ENCODE data around the gene ZNF548.
A peak's percentile ranks its signal among the peaks of the same experiment; 100 is the strongest.
"Not testable (repeated sequence)": the region's sequence is repeated elsewhere in the genome, so short reads cannot be mapped to it uniquely, and the experiment has no call there.

ZNF548 gene

GRCh38 chr19:57357406-57357805, 32.2 kb upstream of the ZNF548 start:
- FAIRE-seq: no peak
- TF ChIP-seq, protein P1, sequence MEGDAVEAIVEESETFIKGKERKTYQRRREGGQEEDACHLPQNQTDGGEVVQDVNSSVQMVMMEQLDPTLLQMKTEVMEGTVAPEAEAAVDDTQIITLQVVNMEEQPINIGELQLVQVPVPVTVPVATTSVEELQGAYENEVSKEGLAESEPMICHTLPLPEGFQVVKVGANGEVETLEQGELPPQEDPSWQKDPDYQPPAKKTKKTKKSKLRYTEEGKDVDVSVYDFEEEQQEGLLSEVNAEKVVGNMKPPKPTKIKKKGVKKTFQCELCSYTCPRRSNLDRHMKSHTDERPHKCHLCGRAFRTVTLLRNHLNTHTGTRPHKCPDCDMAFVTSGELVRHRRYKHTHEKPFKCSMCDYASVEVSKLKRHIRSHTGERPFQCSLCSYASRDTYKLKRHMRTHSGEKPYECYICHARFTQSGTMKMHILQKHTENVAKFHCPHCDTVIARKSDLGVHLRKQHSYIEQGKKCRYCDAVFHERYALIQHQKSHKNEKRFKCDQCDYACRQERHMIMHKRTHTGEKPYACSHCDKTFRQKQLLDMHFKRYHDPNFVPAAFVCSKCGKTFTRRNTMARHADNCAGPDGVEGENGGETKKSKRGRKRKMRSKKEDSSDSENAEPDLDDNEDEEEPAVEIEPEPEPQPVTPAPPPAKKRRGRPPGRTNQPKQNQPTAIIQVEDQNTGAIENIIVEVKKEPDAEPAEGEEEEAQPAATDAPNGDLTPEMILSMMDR (IDR thresholded peaks at IDR 0.05; ENCODE audit: insufficient read depth, missing control alignments): no peak
- no peak for DNase-seq (ENCODE audit: insufficient read length, low spot score)

DNA sequence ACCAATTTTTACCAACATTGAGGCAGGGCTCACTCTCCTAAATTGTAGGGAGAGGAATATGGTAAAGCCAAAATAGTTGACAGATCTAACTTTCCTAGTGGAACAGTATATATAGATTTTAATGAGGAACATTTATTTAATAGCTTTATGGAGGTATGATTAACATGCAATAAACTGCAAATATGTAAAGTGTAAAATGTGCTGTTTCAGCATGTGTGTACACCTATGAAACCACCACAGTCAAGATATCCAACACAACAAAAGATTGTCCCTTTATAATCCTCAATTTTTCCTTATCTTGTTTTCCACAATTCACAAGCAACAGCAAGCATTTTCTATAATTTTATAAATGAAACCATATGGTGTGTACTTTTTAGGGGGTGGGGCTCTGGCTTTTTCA, 30.4 kb upstream of the ZNF548 start:
- TF ChIP-seq, protein P1 (IDR thresholded peaks at IDR 0.05; ENCODE audit: insufficient read depth, missing control alignments): no peak
- DNase-seq (ENCODE audit: insufficient read length, low spot score) (no peak), FAIRE-seq (no peak)

DNA sequence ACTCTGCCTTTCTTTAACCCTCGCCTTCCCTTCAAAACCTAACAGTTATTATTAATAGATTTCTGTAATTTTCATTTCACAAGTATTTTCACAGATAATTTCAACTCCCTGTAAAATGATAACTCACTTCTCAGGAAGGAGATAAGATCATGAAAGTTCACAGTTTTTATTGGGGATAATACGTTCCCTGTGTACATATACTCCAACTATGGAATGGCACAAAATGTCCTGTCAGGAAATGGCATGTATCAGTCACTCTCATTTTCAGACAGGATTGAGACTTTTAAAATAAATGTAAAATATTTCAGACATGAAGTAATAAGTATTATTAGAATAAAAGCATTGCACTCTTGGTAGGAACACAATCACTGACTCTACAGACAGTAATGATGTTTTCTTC, 27.2 kb upstream of the ZNF548 start:
- DNase-seq (ENCODE audit: insufficient read length, low spot score) (no peak), FAIRE-seq (peak; percentile 56)
- TF ChIP-seq, protein P1 (IDR thresholded peaks at IDR 0.05; ENCODE audit: insufficient read depth, missing control alignments): no peak

GRCh38 chr19:57362997-57363687, 26.5 kb upstream of the ZNF548 start, which contains the start of the genes TRAPPC2B and ZNF547:
TSS of gene TRAPPC2B (plus strand) at chr19:57363551. CDS start at chr19:57364834, 1,283 bp downstream.
TSS of gene ZNF547 (plus strand) at chr19:57363551. CDS start at chr19:57368556, 5,005 bp downstream.
- TF ChIP-seq, protein P1 (IDR thresholded peaks at IDR 0.05; ENCODE audit: insufficient read depth, missing control alignments): no peak
- peak; percentile 88 for FAIRE-seq
- DNase-seq (ENCODE audit: insufficient read length, low spot score): peak; percentile 81

DNA sequence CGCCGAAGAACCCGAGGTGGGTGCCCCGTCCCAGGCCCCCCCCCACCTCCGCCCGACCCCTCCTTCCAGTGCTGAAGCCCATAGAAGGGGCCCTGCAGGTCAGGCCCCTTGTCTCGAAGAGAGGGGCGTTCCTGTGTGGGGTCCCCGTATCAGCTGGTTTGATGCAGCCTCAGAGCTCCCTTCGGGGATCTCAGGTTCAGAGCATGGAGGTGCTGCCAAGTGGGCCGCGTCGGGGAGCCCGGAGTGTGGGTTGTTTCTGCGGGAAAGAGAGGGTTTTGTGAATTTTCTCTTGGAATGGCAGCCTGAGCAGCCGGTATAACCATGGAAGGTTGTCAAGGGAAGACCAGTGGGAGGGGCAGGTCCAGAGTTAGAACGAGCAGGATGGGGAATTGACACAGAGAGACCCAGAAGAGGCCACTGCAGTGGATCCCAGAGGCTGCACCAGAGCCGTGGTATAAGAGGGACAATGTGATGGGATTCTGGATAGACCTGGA, 25.9 kb upstream of the ZNF548 start:
- TF ChIP-seq, protein P1 (IDR thresholded peaks at IDR 0.05; ENCODE audit: insufficient read depth, missing control alignments): no peak
- no peak for DNase-seq (ENCODE audit: insufficient read length, low spot score)
- no peak for FAIRE-seq

DNA sequence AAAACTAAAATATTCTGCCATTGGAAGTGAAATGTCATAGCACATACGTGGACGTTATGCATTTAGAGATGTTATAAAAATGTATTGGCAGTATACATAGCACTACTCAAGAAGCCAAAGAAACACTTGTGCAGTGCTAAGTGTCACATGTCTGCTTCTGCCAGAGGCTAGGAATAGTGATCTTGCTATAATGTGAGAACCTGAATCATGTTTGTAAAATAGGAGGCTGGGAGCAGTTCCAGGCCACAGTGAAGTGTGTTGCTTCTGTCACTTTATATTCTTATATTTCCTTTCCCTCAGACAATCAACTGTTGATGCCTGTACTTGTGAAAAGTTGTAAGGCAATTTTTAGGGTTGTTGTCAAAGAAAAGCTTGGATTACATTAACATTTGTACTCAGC, 22.9 kb upstream of the ZNF548 start:
- TF ChIP-seq, protein P1 (IDR thresholded peaks at IDR 0.05; ENCODE audit: insufficient read depth, missing control alignments): no peak
- no peak for FAIRE-seq
- no peak for DNase-seq (ENCODE audit: insufficient read length, low spot score)

GRCh38 chr19:57374179-57374578, 15.5 kb upstream of the ZNF548 start:
- no peak for FAIRE-seq
- DNase-seq (ENCODE audit: insufficient read length, low spot score): no peak

GRCh38 chr19:57374647-57375046, 15.0 kb upstream of the ZNF548 start:
- FAIRE-seq; DNase-seq (ENCODE audit: insufficient read length, low spot score): not testable (repeated sequence)

More at GRCh38 chr19:57374179-57374578, 15.5 kb upstream of the ZNF548 start:
- TF ChIP-seq, protein P1 (IDR thresholded peaks at IDR 0.05; ENCODE audit: insufficient read depth, missing control alignments): no peak
